GM12872 (cell line): ENCODE measurements around the gene PRELID2.

Experiments used
- CTCF ChIP-seq: IDR thresholded peaks from 3 replicates; pipeline ENCODE4 v1.5.1; 2011; ENCODE audit warnings: low read depth, mild to moderate bottlenecking, low read length, moderate library complexity; ENCODE audit not compliant: insufficient read depth

Gene PRELID2

GRCh38 chr5:145776886-145777285 lies 58.3 kb downstream of the PRELID2 start:
- no peak for TF ChIP-seq CTCF

- TF ChIP-seq CTCF = no peak
These were observed 59.2 kb downstream of the PRELID2 start for GRCh38 chr5:145775893-145776444.

GRCh38 chr5:145775411-145775810 lies 59.7 kb downstream of the PRELID2 start:
- TF ChIP-seq CTCF = no peak

GRCh38 chr5:145774442-145774841 lies 60.7 kb downstream of the PRELID2 start:
- TF ChIP-seq CTCF = no peak

GRCh38 chr5:145772466-145772865 lies 62.7 kb downstream of the PRELID2 start:
- TF ChIP-seq CTCF = no peak

- TF ChIP-seq CTCF = no peak
These were observed 66.3 kb downstream of the PRELID2 start for GRCh38 chr5:145768863-145769262.

- TF ChIP-seq CTCF = no peak
These were observed 70.8 kb downstream of the PRELID2 start for GRCh38 chr5:145764325-145764724.
